Keratinocyte (primary cell): ENCODE data around the gene PRDX1.

Experiments
- EZH2 ChIP-seq: IDR thresholded peaks from one replicate; pipeline ENCODE4 v1.6.1; 2012; ENCODE audit warnings: inconsistent platforms, mild to moderate bottlenecking, low read length, moderate library complexity
- TF ChIP-seq, protein P1 (sequence below), 3 experiments: IDR thresholded peaks in 1 of 3; conservative IDR thresholded peaks in 1 of 3; optimal IDR thresholded peaks in 1 of 3; 2 replicates in 2 of 3; 3 replicates in 1 of 3; pipeline versions ENCODE3 to v1.5.1; 2011; ENCODE audit warnings: low read length in 3 of 3, mild to moderate bottlenecking in 3 of 3, moderate library complexity in 2 of 3, control low read depth in 1 of 3, inconsistent platforms in 1 of 3; ENCODE audit not compliant: insufficient read depth in 2 of 3; ENCODE audit errors: extremely low read depth in 1 of 3

DNA sequence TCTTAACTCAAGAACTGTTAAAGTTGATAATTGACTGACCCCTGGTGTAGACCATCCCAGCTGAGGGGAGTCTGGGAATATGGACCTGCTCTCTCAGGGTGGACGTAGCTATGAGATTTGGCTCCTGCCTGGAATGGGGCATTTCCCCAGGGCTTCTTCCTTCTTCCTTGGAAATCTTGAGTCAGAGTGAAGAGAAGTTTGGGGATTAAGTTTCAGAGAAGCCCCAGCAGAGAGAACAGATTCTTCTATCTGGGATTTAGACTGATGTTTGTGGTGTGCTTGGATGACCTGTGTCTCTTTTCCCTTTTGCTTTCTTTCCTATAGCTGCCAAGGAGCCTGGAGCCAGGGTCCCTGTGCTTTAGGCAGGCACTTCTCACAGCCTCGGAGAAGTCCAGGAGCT lies 42.2 kb upstream of the PRDX1 start:
- TF ChIP-seq, protein P1, sequence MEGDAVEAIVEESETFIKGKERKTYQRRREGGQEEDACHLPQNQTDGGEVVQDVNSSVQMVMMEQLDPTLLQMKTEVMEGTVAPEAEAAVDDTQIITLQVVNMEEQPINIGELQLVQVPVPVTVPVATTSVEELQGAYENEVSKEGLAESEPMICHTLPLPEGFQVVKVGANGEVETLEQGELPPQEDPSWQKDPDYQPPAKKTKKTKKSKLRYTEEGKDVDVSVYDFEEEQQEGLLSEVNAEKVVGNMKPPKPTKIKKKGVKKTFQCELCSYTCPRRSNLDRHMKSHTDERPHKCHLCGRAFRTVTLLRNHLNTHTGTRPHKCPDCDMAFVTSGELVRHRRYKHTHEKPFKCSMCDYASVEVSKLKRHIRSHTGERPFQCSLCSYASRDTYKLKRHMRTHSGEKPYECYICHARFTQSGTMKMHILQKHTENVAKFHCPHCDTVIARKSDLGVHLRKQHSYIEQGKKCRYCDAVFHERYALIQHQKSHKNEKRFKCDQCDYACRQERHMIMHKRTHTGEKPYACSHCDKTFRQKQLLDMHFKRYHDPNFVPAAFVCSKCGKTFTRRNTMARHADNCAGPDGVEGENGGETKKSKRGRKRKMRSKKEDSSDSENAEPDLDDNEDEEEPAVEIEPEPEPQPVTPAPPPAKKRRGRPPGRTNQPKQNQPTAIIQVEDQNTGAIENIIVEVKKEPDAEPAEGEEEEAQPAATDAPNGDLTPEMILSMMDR (optimal IDR thresholded peaks at IDR 0.05 in 1 of 3, IDR thresholded peaks at IDR 0.05 in 1 of 3, conservative IDR thresholded peaks at IDR 0.05 in 1 of 3; ENCODE audit: extremely low read depth in 1 of 3, insufficient read depth in 2 of 3, low read length in 3 of 3): no peak
- no peak for TF ChIP-seq EZH2
